GM12878 (cell line): Measurements from ENCODE around the gene DNASE1L3. TPM values are rescaled to one million over a fixed set of nuclear protein-coding genes. Genes with fewer than 3 reads are reported as not detected.

Source experiments
- ATAC-seq: fragments of 200-7000 bp; cut with Tn5 transposase; 3 replicates; pipeline ENCODE4 v1.9.1; 2020; ENCODE audit warnings: mild to moderate bottlenecking, moderate library complexity
- BruUV-seq: library from RNA; stranded (reverse); fragments of 400-500 nt; replicated peaks from 2 replicates; lab custom pipeline; 2021; lab: Mats Ljungman, UMichigan
- CTCF ChIA-PET: fragments of 300-600 bp; sonication (Branson Sonifier 250); formaldehyde crosslinking; extraction: SDS; loops from one replicate; lab custom pipeline; 2021; ENCODE audit warnings: inconsistent platforms; lab: Yijun Ruan, JAX
- POLR2A ChIA-PET: fragments of 350-600 bp; formaldehyde crosslinking; extraction: SDS; loops from one replicate; lab custom pipeline; 2021; ENCODE audit warnings: inconsistent platforms; lab: Charles Lee
- RAD21 ChIA-PET: fragments of 300-600 bp; sonication (Branson Sonifier 250); formaldehyde crosslinking; loops from one replicate; lab custom pipeline; 2023; ENCODE audit warnings: antibody characterized with exemption; ENCODE audit not compliant: unreplicated experiment; lab: Charles Lee
- SMC1A ChIA-PET: fragments of 300-600 bp; sonication (Branson Sonifier 250); formaldehyde crosslinking; loops from one replicate; lab custom pipeline; 2023; ENCODE audit not compliant: unreplicated experiment, uncharacterized antibody; lab: Charles Lee
- DNase-seq: peaks from one replicate; pipeline ENCODE4 v3.0.0-alpha.2; 2011; ENCODE audit warnings: low read depth, low spot score
- FAIRE-seq: peaks from 3 replicates; lab custom pipeline; 2011; peaks lifted over from hg19 to GRCh38; lab: Jason Lieb, UNC
- H2AFZ ChIP-seq: 2 replicates; pipeline ENCODE4 v1.6.0; 2011; ENCODE audit warnings: low read depth, low read length, control low read depth; ENCODE audit not compliant: control insufficient read depth
- H3K27ac ChIP-seq: 2 replicates; pipeline ENCODE4 v1.5.1; 2011; ENCODE audit warnings: control low read depth; ENCODE audit not compliant: control insufficient read depth, insufficient read depth
- H3K27me3 ChIP-seq, 2 experiments: replicated peaks in 1 of 2; 2 replicates each; pipeline versions ENCODE4 v1.6.0 to v1.6.1; 2011; ENCODE audit warnings: low read length in 1 of 2; ENCODE audit not compliant: control insufficient read depth in 2 of 2, insufficient read depth in 2 of 2
- H3K36me3 ChIP-seq, 2 experiments: 2 replicates each; pipeline ENCODE4 v1.5.1; 2011; ENCODE audit warnings: low read length in 1 of 2; ENCODE audit not compliant: control insufficient read depth in 2 of 2, insufficient read depth in 2 of 2
- H3K4me1 ChIP-seq: 2 replicates; pipeline ENCODE4 v1.6.1; 2011; ENCODE audit warnings: mild to moderate bottlenecking, low read length, moderate library complexity, mixed read lengths; ENCODE audit not compliant: control insufficient read depth, insufficient read depth
- H3K4me2 ChIP-seq: 2 replicates; pipeline ENCODE4 v1.6.0; 2011; ENCODE audit warnings: control low read depth; ENCODE audit not compliant: control insufficient read depth, insufficient read depth
- H3K4me3 ChIP-seq: fragments of 200-600 bp; sonication (generic); 2 replicates; pipeline ENCODE4 v1.5.1; 2016
- H3K79me2 ChIP-seq: 2 replicates; pipeline ENCODE4 v1.6.0; 2011; ENCODE audit warnings: low read length; ENCODE audit not compliant: control insufficient read depth, insufficient read depth
- H3K9ac ChIP-seq: 2 replicates; pipeline ENCODE4 v1.8.0; 2011; ENCODE audit warnings: low read length, control low read depth, mixed read lengths; ENCODE audit not compliant: control insufficient read depth, insufficient read depth
- H3K9me3 ChIP-seq: replicated peaks from 3 replicates; pipeline ENCODE4 v1.5.1; 2011; ENCODE audit warnings: mild to moderate bottlenecking, low read length; ENCODE audit not compliant: control insufficient read depth, insufficient read depth
- H4K20me1 ChIP-seq: 2 replicates; pipeline ENCODE4 v1.6.0; 2011; ENCODE audit not compliant: control insufficient read depth, insufficient read depth
- BCL11A ChIP-seq: IDR thresholded peaks from 2 replicates; pipeline ENCODE4 v1.6.1; 2011; ENCODE audit warnings: low read depth, low read length
- CBFB ChIP-seq: IDR thresholded peaks from 2 replicates; pipeline ENCODE4 v1.6.1; 2016; ENCODE audit warnings: antibody characterized with exemption, low read depth
- KAT2A ChIP-seq: conservative IDR thresholded peaks from 2 replicates; pipeline ENCODE4 v1.6.1; 2011; ENCODE audit warnings: low read depth, low read length; ENCODE audit not compliant: control insufficient read depth
- MEF2B ChIP-seq: fragments of 450-650 bp; IDR thresholded peaks from 2 replicates; pipeline ENCODE4 v1.6.1; 2018; ENCODE audit warnings: mild to moderate bottlenecking, moderate library complexity; ENCODE audit not compliant: partially characterized antibody, poor library complexity, severe bottlenecking
- NR2C1 ChIP-seq: fragments of 450-650 bp; IDR thresholded peaks from 2 replicates; pipeline ENCODE4 v1.6.1; 2017; ENCODE audit warnings: antibody characterized with exemption, mild to moderate bottlenecking, moderate library complexity
- RAD21 ChIP-seq: IDR thresholded peaks from 2 replicates; pipeline ENCODE4 v1.6.1; 2011; ENCODE audit warnings: mild to moderate bottlenecking, low read depth, low read length, moderate library complexity; ENCODE audit not compliant: insufficient read depth
- SUPT20H ChIP-seq: IDR thresholded peaks from 2 replicates; pipeline ENCODE4 v1.6.1; 2011; ENCODE audit warnings: low read depth, mild to moderate bottlenecking, low read length, moderate library complexity, borderline replicate concordance; ENCODE audit not compliant: control insufficient read depth
- TAF1 ChIP-seq: IDR thresholded peaks from 2 replicates; pipeline ENCODE4 v1.6.1; 2011; ENCODE audit warnings: mild to moderate bottlenecking, low read depth, low read length, borderline replicate concordance
- TCF12 ChIP-seq: IDR thresholded peaks from 2 replicates; pipeline ENCODE4 v1.6.1; 2011; ENCODE audit warnings: low read depth, mild to moderate bottlenecking, low read length
- WGBS: methylation state at CpG from one replicate; pipeline ENCODE4 v1.1.6; 2016; ENCODE audit warnings: low lambda C conversion rate; ENCODE audit not compliant: insufficient replicate concordance, insufficient coverage; ENCODE audit errors: missing lambda C conversion rate; 5-methylcytosine and 5-hydroxymethylcytosine counted together
- in situ Hi-C: fragments of 300-500 bp; cut with MboI; formaldehyde crosslinking; loops from 9 replicates; pipeline ENCODE4 v1.14.3; 2018; ENCODE audit warnings: mixed read lengths
- intact Hi-C: fragments of 100-400 bp; cut with micrococcal nuclease; formaldehyde crosslinking; loops from one replicate; pipeline ENCODE4 v1.14.2; 2022; ENCODE audit not compliant: unreplicated experiment
- polyA plus RNA-seq, 11 experiments: library from polyadenylated mRNA; depleted of rRNA in 4 of 11; unstranded in 6 of 11; stranded (reverse) in 5 of 11; fragments of >200 nt; fragmentation: Nextera tagmentation in 4 of 11; fragmentation: Illumina TruSeq in 1 of 11; extraction: Ambion mirVana in 4 of 11; extraction: Trizol in 1 of 11; gene quantifications; 1 replicate in 1 of 11; 2 replicates in 10 of 11; pipeline versions ENCODE4 v1.2.1 to v1.2.3, GENCODE V29; 2011 to 2016; ENCODE audit warnings: inconsistent platforms in 2 of 11, missing spikeins in 2 of 11, low read depth in 1 of 11
- total RNA-seq, 4 experiments: library from RNA; depleted of rRNA in 3 of 4; stranded (reverse); fragments of >200 nt in 3 of 4; fragmentation: Illumina TruSeq in 1 of 4; extraction: Trizol in 1 of 4; gene quantifications; 2 replicates each; pipeline versions ENCODE4 v1.2.1 to v1.2.3, GENCODE V29; 2013 to 2021
- TF ChIP-seq, protein P1 (sequence below): fragments of 450-650 bp; IDR thresholded peaks from 2 replicates; pipeline ENCODE4 v1.6.1; 2017; ENCODE audit warnings: mild to moderate bottlenecking, moderate library complexity
- TF ChIP-seq, protein P2 (sequence below): fragments of 450-650 bp; IDR thresholded peaks from 2 replicates; pipeline ENCODE4 v1.6.1; 2017; ENCODE audit warnings: low read depth, mild to moderate bottlenecking, moderate library complexity
- TF ChIP-seq, protein P3 (sequence below): IDR thresholded peaks from 2 replicates; pipeline ENCODE4 v1.6.1; 2011; ENCODE audit warnings: low read depth, mild to moderate bottlenecking, low read length, moderate library complexity, borderline replicate concordance; ENCODE audit errors: extremely low read depth

Gene DNASE1L3
- total and polyA plus RNA-seq, 10 of the 15 experiments (the other 5 are each of a cell fraction or from before 2014, with no cell fraction given): 3.2 to 72.1 (median 6.3) TPM

DNA sequence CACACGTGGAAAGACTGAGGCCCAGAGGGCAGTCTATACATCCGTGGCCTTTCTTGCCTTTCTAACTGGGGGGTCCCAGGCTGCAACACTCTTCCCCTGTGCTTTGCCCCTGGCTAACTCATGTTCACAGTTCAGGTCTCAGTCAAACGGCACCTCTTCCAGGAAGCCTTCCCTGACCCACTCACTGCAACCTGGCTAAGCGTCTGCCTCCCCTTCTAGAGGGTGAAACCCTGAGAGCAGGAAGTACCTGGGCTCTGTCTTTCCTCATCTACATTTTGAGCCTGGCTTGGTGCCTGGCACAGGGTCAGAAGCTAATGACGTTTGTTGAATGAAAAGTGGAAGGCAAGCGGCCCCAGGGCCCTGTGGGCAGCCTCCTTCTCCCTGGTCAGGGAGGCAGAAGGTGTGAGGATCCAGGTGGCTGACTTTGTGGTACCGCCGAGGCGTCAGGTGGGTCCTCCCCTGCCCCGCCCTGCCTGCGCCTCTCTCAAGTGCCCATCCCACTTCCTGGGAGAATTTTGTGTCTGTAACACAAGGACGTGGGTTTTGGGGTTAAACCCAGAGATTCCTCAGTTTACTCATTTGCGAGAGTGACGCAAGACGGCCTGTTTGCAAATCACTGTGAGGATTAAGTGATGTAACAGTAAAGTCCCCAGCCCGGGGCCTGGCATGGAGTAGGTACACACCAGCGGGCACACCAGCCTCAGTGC is 32.1 kb downstream of the DNASE1L3 start:
- Histone ChIP-seq H3K9me3 (no peaks in the 10 kb centered on the region), H3K27me3 (no peaks in the 10 kb centered on the region), H3K4me2 (no peak overlapping the region), H3K4me3 (no peak overlapping the region), H4K20me1 (no peaks in the 10 kb centered on the region), H3K4me1 (peaks cover 14% of the 10 kb centered on the region), H3K27ac (no peak overlapping the region), H3K36me3 (no peaks in the 10 kb centered on the region), H2AFZ (no peak overlapping the region), H3K79me2 (no peaks in the 10 kb centered on the region), H3K9ac (no peak overlapping the region)
- no peak for DNase-seq
- FAIRE-seq: no peak
- ChIA-PET SMC1A (interaction anchor here (1.0 to 3.2 kb wide), 11 partner anchors 9 to 781 kb away, joined by 3 to 30 read pairs (median 4); partner anchors contain the start of genes FLNB, HTD2 and RPP14), POLR2A (interaction anchor here (0.5 to 2.0 kb wide), 2 partner anchors 128 to 136 kb away, joined by 6 to 7 read pairs; partner anchors contain the start of gene HTD2), RAD21 (interaction anchor here (0.8 to 3.4 kb wide), 13 partner anchors 10 to 236 kb away, joined by 3 to 36 read pairs (median 5); partner anchors contain the start of genes HTD2 and RPP14), CTCF (interaction anchor here (0.8 to 18.5 kb wide), 20 partner anchors 7 to 237 kb away, joined by 3 to 503 read pairs (median 5); partner anchors contain the start of genes FLNB, HTD2 and RPP14)
- intact Hi-C loops (loop anchor here (5.0 kb wide), 1 partner anchor 216 kb away; no protein-coding TSS in a partner anchor), in situ Hi-C loops (loop anchor here (5.0 kb wide), 1 partner anchor 166 kb away; no protein-coding TSS in a partner anchor)
- WGBS: 36% methylated on average over 17 of the region's 17 CpGs
- no TSS peak for BruUV-seq
- ATAC-seq: peak; percentile 5
- TF ChIP-seq NR2C1 (no peak), BCL11A (no peak), SUPT20H (no peak), RAD21 (no peak), TAF1 (no peak), CBFB (no peak), TCF12 (no peak), MEF2B (no peak), KAT2A (no peak)
- TF ChIP-seq, protein P1, sequence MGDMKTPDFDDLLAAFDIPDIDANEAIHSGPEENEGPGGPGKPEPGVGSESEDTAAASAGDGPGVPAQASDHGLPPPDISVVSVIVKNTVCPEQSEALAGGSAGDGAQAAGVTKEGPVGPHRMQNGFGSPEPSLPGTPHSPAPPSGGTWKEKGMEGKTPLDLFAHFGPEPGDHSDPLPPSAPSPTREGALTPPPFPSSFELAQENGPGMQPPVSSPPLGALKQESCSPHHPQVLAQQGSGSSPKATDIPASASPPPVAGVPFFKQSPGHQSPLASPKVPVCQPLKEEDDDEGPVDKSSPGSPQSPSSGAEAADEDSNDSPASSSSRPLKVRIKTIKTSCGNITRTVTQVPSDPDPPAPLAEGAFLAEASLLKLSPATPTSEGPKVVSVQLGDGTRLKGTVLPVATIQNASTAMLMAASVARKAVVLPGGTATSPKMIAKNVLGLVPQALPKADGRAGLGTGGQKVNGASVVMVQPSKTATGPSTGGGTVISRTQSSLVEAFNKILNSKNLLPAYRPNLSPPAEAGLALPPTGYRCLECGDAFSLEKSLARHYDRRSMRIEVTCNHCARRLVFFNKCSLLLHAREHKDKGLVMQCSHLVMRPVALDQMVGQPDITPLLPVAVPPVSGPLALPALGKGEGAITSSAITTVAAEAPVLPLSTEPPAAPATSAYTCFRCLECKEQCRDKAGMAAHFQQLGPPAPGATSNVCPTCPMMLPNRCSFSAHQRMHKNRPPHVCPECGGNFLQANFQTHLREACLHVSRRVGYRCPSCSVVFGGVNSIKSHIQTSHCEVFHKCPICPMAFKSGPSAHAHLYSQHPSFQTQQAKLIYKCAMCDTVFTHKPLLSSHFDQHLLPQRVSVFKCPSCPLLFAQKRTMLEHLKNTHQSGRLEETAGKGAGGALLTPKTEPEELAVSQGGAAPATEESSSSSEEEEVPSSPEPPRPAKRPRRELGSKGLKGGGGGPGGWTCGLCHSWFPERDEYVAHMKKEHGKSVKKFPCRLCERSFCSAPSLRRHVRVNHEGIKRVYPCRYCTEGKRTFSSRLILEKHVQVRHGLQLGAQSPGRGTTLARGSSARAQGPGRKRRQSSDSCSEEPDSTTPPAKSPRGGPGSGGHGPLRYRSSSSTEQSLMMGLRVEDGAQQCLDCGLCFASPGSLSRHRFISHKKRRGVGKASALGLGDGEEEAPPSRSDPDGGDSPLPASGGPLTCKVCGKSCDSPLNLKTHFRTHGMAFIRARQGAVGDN: no peak
- TF ChIP-seq, protein P2, sequence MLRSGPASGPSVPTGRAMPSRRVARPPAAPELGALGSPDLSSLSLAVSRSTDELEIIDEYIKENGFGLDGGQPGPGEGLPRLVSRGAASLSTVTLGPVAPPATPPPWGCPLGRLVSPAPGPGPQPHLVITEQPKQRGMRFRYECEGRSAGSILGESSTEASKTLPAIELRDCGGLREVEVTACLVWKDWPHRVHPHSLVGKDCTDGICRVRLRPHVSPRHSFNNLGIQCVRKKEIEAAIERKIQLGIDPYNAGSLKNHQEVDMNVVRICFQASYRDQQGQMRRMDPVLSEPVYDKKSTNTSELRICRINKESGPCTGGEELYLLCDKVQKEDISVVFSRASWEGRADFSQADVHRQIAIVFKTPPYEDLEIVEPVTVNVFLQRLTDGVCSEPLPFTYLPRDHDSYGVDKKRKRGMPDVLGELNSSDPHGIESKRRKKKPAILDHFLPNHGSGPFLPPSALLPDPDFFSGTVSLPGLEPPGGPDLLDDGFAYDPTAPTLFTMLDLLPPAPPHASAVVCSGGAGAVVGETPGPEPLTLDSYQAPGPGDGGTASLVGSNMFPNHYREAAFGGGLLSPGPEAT: no peak
- TF ChIP-seq, protein P3, sequence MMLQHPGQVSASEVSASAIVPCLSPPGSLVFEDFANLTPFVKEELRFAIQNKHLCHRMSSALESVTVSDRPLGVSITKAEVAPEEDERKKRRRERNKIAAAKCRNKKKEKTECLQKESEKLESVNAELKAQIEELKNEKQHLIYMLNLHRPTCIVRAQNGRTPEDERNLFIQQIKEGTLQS: no peak
